ENCODE data around the gene MCUR1.

DNA sequence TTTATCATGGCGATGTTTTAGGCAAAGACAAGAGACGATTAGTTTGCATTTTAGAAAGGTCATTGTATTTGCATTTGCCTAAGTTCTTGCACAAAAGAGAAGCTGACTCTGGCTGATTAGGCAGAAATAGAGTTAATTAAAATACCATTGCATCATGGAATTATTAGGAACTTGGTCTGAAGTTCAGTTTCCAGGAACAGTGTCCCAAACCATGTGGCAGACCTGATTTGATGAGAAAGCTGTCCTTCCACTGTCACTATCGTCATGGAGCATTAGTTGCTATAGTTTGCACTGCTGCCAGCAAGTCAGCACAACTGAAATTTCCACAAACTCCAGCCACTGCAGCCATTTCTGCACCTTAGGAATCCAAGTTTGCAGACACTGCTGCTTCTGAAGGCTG lies 24.3 kb upstream of the MCUR1 start:
- TF ChIP-seq FOXM1 (IDR thresholded peaks at IDR 0.05; ENCODE audit: borderline replicate concordance) (no peak), ZNF384 (IDR thresholded peaks at IDR 0.05) (no peak), FOXA1 (IDR thresholded peaks at IDR 0.05) (no peak)
